Left forelimb (tissue), 1 donor: Measurements from ENCODE around the gene PYY.
A peak's percentile ranks its signal among the peaks of the same experiment; 100 is the strongest.
"Not testable (repeated sequence)": the region's sequence is repeated elsewhere in the genome, so short reads cannot be mapped to it uniquely, and the experiment has no call there.

ENCODE experiments used
- DNase-seq: peaks from one replicate; pipeline ENCODE4 v3.0.0-alpha.2; 2018; ENCODE audit warnings: low spot score

The PYY gene

DNA sequence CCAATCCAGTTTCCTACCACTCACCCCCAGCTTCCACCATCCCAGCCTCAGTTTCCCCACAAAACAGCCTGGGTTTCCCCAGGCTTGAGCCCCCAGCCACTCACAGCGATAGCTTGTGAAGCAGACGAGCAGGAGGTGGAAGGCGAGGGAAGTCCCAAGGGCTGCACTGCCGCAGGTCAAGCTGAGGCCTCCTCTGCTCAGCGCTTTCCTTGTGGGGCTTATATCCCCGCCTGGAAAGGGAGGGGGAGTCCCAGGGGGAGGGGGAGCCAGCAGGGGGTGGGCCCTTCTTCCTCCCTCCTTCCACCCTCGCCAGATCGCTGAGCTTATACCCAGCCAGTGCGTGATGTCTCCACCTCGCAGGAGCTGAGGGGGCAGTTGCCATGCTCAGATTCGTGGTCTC lies at the start of gene PYY:
Gene PYY, minus strand, starts transcription at position 195 of the 400 bp plus-strand sequence. CDS start 457 bp downstream, outside the sequence.
- no peak for DNase-seq

DNA sequence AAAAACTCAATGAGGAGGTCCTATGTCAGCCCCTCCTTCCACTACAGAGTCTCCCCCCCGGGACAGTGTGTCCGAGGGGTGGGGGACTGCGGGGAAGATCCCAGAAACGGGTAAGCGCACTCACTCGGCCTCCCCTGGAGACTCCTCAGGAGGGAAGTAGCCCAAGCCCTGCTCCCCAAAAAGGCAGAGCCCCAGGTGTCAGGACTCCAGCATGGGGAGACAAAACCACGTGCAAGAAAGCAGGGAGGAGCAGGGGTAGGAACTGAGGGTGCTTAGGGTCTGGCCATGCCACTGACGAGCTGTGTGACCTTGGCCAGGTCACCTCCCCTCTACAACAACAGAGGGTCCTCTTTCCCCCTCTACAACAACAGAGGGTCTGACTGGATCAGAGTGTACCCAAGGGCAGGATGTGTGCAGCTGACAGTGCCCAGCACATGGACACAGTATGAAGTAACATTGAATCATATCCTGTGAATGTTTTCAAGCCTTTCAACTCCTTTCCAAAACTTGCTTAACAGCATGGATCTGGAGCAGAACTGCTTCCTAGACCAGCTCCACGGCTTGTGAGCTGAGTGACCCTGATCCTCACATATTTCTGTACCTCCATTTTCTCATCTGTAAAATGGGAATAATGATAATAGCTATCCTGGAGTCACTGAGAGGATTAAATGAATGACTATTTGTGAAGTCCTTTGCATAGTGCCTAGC lies 48.6 kb upstream of the PYY start:
- no peak for DNase-seq

DNA sequence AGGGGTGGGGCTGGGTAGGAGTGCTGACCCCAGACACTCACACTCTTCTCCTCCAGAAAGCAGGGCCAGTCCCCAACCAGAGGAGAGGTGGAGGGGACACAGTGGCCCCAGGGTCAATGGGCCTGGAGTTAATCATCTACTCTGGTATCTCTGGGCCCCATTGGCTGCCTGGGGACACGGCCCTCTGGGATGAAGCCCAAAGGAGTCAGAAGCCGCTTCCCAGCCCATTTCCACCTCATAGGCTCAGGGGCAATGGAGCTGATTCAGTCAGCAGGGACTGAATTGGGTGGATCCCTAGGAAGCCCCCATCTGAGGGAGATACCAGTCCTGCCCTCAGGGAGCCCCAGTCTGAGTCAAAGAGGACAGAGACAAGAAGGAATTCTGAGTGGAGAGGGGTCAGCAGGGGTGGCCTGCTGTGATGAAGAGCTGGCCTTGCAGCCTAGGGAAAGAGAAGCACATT lies 47.8 kb upstream of the PYY start:
- no peak for DNase-seq

DNA sequence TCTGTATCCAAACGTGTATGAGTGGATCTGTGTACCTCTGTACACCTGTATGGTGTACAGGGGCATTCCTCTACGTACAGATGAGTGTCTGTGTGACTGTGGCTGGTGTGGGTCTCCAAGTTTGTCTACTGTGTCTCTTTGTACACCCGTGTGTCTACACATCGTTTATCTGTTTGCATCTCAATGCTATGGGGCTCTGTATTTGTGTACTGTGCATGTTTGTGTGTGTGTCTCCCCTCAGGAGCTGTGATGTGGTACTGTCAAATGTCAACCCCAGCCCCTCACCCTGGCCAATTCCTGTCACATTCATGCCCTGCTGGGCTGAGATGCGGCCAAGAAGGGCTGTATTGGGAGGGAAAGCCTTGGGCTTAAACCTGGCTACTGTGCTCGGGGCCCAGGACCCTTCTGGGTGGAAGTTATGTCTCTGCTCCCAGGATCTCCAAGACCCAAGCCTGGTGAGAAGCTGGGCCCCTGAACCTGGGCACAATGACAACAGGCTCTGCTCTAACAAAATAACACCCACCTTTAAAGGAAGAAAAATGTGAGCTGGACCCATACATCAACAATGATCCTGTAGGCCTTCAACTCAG lies 47.2 kb upstream of the PYY start:
- no peak for DNase-seq

DNA sequence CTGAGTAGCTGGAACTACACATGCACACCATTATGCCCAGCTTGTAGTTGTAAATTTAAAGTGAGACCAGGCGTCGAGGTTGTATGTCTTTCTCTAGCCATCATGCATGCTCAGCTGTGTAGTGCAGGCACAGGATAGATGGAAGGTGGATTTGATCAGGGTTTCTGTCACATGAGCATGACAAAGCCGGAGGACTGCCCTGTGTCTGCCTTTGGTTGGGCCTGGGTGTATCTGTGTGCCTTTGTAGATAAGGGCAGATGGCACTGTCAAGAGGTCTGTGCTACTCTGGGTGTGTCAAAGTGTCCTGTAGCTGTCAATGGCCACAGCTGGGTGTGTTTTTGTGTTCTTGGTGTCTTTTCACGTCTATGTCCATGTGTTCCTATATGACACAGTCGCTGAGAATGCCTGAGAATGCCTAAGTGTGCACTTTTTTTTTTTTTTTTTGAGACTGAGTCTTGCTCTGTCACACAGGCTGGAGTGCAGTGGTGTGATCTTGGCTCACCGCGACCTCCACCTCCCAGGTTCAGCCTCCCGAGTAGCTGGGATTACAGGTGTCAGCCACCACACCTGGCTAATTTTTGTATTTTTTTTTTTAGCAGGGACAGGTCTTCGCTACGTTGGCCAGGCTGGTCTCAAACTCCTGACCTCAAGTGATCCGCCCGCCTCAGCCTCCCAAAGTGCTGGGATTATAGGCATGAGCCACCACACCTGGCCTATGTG lies 46.6 kb upstream of the PYY start:
- no peak for DNase-seq

DNA sequence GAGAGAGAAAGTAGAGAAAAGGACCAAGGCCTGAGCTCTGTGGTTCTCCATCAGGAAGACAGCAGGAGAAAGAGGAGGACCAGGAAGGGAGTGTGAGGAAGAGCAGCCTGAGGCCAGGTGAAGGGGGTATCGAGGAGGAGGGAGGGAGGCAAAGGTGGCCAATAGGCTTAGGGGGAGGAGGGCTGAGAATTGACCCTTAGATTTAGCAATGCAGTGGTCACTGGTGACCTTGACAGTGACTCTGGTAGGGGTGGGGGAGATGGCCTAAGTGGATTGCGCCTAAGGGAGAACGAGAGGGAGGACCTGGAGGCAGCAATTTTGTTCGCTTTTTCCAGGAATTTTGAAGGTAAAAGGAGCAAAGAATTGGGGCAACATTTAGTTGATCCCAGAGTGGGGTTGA lies 45.3 kb upstream of the PYY start:
- no peak for DNase-seq

DNA sequence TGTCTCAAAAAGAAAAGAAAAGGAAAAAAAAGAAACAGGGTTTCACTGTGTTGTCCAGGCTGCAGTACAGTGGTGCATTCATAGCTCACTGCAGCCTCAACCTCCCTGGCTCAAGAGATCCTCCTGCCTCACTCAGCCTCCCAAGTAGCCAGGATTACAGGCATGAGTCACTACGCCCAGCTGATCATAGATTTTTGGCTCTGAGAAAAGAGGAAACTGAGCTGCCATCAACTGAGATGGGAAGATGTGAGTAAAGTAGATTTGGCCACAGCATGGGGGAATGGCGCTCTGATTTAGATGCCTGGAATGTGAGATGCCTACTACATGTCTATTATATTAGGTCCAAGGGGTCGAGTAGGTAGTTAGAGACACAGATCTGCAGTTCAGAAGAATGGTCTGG lies 44.8 kb upstream of the PYY start:
- DNase-seq: no peak

DNA sequence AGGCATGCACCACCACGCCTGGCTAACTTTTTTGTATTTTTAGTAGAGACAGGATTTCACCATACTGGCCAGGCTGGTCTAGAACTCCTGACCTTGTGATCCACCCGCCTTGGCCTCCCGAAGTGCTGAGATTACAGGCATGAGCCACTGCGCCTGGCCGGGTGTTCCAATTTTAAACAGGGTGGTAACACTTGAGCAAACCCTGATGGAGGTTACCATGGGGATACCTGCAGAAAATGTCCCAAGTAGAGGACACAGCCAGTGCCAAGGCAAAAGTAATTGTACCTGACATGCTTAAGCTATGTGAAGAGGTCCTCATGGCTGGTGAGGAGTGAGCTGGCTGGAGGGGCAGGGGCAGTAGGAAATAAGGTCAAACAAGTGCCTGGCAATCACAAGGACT lies 43.4 kb upstream of the PYY start:
- DNase-seq: not testable (repeated sequence)

DNA sequence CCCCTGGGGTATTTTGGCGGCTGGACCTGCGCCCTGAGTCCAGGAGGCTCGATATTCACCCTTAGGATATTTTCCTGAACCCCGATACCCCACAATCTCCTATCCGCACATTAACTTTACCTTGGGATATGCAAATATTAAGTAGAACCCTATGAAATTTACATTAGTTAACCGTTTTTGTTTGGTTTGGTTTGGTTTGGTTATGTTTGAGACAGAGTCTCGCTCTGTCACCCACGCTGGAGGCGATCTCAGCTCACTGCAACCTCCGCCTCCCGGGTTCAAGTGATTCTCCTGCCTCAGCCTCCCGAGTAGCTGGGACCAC lies 41.4 kb upstream of the PYY start:
- no peak for DNase-seq

DNA sequence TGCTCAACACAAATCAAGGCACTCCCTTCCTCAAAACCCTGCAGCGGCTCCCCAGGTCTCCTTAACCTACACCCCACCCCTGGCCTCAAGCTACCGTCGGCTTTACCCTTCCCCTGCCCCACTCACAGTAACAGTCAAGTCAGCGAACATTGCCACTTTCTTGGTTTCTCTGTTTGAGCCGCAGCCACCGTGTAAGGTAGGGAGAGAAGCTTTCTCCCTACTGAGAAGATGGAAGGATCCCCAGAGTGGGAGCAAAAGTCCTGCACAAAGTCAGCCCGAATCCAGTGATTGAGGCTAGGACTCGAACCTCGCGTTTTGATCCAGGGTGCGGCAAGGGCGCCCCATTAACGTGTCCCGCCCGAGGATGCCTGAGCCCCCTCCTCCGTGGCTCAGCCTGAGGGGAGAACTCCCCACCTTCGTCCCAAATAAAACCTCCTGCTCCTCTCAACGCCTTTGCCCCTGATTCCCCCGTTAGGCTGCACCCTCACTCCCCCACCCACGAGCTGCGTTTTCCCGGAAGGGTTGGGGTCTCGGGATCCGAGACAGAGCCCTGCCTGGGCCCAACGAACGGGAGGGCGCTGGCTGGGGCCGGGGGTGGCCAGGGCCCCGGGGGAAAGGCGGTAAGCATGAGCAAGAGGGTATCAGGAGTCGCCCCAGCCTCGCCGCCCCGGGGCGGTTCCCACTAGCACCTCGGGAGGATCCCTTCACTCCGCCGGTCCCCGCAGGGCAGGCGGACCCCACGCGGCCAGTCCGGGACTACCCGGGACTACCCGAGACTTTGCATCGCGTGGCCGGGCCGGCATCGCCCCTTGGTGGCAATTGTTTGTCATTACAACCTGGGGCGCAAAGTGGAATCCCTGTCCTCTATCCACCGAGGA lies 40.8 kb upstream of the PYY start:
- DNase-seq: peak; percentile 74

DNA sequence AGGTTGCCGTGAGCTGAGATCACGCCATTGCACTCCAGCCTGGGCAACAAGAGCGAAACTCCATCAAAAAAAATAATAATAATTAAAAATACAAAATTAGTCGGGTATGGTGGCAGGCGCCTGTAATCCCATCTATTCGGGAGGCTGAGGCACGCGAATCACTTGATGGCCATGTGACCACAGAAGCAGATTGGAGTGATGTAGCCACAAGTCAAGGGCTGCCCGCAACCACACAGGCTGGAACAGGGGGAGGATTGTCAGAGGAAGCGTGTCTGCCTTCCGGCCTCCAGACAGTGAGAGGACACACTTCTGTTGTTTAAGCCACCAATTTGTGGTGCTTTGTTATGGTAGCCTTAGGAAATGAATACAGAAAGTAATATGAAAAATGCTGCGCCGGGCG lies 38.9 kb upstream of the PYY start:
- no peak for DNase-seq

DNA sequence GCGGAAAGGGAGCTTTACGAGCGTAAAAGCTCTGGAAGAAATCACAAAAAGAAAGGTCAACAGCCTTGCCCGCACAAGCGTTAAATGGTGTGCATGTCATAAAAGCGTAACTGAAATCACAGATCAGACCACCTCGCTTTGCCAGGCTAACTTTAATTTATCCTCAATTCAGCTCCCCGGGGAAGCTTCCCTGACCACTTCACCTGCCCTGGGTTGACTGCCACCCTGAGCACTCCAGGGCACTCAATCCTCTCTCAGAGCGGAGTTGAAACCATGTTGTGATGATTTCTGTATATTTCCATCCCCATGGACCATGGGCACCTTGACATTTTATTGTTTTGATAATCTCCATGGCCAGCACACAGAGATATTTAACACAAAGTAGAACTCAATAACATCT lies 34.6 kb upstream of the PYY start:
- DNase-seq: no peak

DNA sequence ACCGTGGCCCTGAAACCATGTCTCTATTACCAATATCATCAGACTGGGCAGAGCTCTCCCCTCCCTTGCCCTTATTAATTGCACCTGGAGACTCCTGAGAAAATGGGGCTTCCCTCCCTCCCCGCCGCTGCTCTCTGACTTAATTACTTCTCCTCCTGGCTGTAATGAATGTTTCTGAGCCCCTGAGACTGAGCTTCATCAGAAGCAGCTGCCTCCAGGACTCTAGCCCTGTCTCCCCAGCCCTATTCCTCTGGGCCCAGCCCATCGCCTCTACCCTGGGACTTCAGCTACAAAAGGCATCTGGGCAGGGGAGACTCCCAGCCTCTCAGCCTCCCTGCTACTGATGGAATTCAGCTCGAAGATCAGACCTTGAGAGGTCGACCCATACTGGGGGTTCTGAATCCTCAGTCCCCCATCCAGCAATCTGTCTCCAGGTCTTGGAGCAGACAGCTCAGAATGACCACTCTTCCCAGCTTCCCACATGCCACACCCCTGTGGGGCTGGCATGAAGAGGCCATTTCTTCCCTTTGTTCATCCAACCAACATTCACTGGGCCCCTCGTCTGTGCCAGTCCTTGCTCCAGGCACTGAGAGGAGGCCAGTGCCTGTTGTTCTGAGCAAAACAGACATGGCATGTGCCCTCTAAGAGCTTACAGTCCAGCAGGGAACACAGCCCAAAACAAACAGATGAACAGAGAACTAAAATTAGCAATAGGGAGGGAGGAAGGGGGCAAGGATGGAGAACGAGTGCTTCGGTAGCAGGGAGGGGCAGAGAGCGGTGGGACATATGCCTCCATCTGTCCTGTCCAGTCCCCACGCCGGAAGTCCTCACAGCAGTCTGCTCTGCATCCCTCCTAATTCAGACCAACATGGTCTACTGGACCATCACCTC lies 33.6 kb upstream of the PYY start:
- DNase-seq: no peak

DNA sequence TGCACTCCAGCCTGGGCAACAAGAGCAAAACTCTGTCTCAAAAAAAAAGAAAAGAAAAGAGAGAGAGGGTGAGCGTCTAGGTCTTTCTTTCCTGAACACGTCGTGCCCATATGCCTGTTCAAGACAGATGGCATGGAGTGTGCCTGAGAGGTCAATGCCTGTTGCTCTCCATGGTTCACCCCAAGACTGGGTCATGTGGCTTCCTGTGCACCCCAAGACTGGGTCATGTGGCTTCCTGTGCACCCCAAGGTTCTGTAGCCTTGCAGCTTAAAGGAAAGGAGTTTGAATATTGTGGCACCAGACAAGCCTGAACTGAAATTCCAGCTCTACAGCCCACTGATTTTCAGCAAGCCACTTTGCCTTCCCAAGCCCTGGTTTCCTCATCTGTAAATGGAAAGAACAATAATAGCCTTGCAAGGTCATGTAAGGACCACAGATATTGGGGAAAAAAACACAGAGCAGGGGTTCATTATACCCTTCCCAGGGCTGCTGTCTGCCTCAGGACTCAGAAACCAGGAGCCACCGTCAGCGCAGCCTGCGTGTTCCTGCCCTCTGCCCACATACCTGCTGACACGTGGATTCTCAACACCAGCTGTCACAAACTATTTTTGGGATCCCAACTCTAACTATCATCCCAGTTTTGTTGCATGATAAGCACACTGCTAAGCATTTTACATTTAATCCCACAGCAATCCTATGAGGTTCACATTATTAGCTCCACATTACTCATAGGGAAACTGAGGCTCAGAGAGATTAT lies 32.7 kb upstream of the PYY start:
- DNase-seq: no peak

DNA sequence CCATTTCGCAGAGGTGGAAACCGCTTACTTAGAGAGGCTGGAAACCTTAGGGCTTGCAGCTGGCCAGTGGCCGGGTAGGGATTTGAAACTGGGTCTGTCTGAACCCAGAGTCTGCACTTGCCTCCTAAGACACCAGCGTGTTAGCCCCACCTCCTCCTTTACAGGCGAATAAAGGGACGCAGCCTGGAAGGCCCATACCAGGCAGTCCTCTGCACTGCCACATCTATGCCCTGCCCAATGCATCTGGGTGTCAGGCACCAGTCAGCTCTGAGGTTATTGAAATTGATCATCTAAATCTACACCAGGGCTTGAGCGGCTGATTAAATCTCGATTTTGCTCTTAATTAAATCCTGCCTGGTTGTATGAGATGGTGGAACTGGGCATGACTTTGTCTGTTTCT lies 30.8 kb upstream of the PYY start:
- DNase-seq: no peak

DNA sequence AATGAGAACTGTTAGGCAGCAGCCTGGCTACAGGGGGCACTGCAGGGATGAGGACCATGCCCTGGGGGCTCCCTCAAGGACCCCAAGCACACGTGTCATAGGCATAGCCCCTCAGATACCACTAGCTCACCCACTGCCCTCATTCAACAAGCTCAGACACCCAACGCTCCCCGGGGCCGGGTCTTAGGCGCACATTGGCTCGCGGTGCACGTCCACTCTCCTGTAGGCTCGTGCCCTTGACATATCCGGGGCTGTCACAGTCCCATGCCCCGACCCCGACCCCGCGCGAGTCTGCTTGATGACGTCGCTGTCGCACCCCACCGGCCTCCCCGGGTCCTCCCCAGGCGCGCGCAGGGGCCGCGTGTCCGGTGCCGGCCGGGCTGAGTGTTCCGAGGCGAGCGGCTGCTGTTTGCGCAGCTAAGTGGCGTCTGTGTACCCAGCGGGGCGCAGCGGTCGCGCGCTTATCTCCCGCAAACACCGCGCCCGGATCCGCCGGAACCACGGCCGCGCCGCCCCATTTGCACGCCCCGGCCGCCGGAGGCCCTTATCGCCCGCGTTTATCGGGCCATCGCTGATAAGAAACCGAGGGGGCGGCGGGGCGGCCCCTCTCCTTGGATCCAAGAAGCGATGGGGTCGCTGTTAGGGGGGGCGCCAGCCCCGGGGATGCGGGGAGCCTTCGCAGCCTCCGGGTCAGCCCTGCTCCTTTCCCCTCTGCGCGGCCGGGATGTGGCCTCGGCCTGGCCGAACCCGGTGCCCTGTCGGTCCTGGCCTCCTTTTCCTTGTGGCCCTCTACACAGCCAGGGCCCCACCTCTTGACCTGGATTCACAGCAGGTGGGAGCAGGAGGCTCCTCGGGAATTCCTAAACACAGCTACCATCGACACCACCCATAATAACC lies 30.0 kb upstream of the PYY start:
- DNase-seq: no peak

DNA sequence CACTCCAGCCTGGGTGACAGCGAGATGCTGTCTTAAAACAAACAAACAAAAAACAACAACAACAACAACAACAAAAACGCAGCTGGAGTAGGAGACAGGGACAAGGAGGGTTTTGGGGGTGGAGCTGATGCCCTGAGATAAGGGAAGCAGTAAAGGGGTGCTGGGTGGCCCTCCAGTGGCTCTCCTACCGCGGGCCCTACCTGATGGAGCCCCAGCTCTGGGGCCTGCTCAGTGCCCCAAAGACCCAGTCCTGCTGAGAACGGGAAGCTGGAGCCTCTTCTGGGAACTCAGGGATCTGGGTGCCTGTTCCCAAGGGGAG lies 29.4 kb upstream of the PYY start:
- DNase-seq: no peak

DNA sequence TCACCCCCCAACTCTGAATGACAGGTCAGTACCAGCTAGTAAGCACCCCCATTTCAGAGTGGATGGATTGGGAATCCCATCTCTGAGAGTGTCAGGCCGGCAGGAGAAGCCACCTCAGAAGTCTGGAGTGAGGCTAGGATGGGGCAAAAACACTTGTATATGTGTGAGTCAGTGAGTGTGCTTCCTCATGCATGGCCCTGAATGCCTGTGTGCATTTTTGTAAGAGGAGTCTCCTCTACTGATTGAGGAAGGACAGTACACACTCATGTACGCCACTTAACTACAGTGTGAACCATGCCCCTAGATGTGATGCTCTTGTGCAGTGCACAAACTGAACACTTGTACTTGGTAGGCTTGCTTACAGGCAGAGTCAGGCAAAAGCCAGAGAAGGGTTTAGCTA lies 28.4 kb upstream of the PYY start:
- DNase-seq: no peak

DNA sequence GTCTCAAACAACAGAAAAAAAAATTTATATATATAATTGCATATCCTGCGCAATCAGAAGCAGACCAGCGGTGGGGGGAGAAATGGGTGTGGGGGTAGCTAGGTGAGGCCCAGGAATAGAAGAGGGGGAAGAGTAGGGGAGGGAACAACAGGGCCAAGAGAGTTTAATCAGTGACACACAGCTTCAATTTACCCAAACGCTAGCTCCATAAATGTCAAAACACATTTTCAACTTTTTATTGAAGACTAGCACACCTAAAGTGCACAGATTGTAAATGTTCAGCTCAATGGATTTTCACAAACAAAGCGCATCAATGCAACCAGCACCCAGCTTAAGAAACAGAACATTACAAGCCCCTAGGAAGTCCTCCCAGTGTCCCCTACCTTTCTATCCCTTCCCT lies 25.9 kb upstream of the PYY start:
- DNase-seq: no peak

DNA sequence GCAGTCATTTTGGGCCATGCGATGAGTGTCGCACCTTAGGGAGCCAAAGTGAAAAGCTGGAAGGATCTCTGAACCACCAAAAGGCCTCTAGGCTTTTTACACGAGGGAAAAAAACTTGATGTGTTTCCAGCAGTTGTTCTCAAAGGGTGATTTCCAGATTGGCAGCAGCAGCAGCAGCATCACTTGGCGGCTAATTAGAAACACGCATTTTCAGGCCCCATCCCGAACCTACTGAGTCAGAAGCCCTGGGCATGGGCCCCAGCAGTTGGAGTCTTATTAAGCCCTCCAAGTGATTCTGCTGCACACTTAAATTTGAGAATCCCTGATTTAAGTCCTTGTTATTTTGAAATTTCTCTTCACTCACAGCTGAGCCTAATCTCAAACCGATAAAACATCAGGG lies 25.3 kb upstream of the PYY start:
- no peak for DNase-seq
